Large intestine (tissue), 3 donors: ENCODE data around the gene MAML2. TPM values are rescaled to one million over a fixed set of nuclear protein-coding genes. Genes with fewer than 3 reads are reported as not detected.

Experiments used
- DNase-seq, 2 donors: peaks; one replicate each; pipeline versions ENCODE4 v3.0.0 to v3.0.0-alpha.2; 2013
- H3K27ac ChIP-seq: one replicate; pipeline ENCODE4 v1.5.1; 2013; ENCODE audit warnings: low read length
- H3K27me3 ChIP-seq: 2 replicates; pipeline ENCODE4 v1.6.1; 2013; ENCODE audit warnings: low read length; ENCODE audit not compliant: control insufficient read depth, insufficient read depth
- H3K36me3 ChIP-seq: 2 replicates; pipeline ENCODE4 v1.6.1; 2013; ENCODE audit warnings: low read length; ENCODE audit not compliant: control insufficient read depth, insufficient read depth
- H3K4me1 ChIP-seq: one replicate; pipeline ENCODE4 v1.6.1; 2013; ENCODE audit warnings: low read length; ENCODE audit not compliant: control insufficient read depth, insufficient read depth
- H3K4me3 ChIP-seq: one replicate; pipeline ENCODE4 v1.5.1; 2013; ENCODE audit warnings: low read length
- H3K9me3 ChIP-seq: one replicate; pipeline ENCODE4 v1.6.1; 2013; ENCODE audit warnings: mild to moderate bottlenecking, low read depth, low read length, moderate library complexity; ENCODE audit not compliant: control insufficient read depth
- WGBS: methylation state at CpG from one replicate; pipeline ENCODE4 v1.1.5; 2013; ENCODE audit warnings: low lambda C conversion rate; ENCODE audit not compliant: insufficient coverage; 5-methylcytosine and 5-hydroxymethylcytosine counted together
- polyA plus RNA-seq: library from polyadenylated mRNA; unstranded; fragments of 120-200 nt; gene quantifications from one replicate; pipeline ENCODE4 v1.2.1, GENCODE V29; 2013

Gene MAML2
- polyA plus RNA-seq, 1 donor: 11.2 TPM

GRCh38 chr11:96200243-96200642, 142.8 kb downstream of the MAML2 start:
- Histone ChIP-seq H3K27ac (no peak overlapping the region), H3K36me3 (no peaks in the 10 kb centered on the region), H3K4me1 (no peaks in the 10 kb centered on the region), H3K4me3 (no peak overlapping the region), H3K27me3 (no peaks in the 10 kb centered on the region), H3K9me3 (no peaks in the 10 kb centered on the region)
- no peak for DNase-seq

DNA sequence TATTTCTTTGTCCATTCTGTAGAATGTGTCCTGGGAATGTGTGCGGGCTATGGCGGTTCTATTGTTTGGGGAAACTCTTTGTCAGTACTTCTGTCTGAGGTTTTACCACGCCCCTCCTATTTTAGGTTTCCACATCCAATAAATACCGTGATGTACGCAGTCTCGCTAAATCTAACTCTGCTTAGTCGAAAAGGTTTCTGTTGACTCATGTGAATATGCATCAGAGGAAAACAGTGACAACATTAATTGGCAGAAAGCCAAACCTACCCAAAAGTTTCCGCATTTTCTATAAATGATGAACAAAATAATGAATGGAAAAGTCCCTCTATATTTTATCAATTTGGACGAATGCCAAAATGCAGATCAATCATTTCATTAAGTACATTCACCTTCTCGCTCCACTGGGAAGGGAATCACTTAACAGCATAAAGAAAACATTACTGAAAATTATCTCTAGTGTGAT, 143.4 kb downstream of the MAML2 start:
- Histone ChIP-seq H3K9me3 (no peaks in the 10 kb centered on the region), H3K4me3 (no peak overlapping the region), H3K36me3 (no peaks in the 10 kb centered on the region), H3K27me3 (no peaks in the 10 kb centered on the region), H3K4me1 (no peaks in the 10 kb centered on the region), H3K27ac (no peak overlapping the region)
- DNase-seq: no peak
- 89% methylated on average over 7 of the region's 10 CpGs for WGBS

- Histone ChIP-seq H3K27ac (no peak overlapping the region), H3K27me3 (no peaks in the 10 kb centered on the region), H3K9me3 (no peaks in the 10 kb centered on the region), H3K4me3 (no peak overlapping the region), H3K4me1 (no peaks in the 10 kb centered on the region), H3K36me3 (no peaks in the 10 kb centered on the region)
- no peak for DNase-seq
- no CpG with 5 or more reads among the region's 4 CpGs for WGBS
Observed at GRCh38 chr11:96197801-96198701, 144.9 kb downstream of the MAML2 start.

DNA sequence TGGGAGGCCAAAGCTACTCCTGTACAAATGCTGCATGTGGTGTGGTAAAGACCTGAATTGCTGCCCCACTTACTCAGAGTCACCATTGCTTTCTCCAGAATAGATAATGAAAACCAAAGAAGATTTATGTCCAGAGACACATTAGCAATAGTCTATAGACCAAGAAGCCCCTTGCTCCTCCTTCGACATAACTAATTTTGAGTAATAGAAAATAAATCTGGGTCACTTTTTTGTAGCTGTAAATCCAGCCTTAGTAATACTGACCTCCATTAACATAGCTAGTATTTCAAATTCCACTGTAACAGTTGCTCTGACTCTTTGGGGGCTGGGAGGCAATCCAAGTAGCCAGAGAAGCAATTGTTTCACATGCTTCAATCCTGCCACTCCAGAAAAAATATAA, 145.9 kb downstream of the MAML2 start:
- DNase-seq: no peak
- no peak overlapping the region for H3K27ac ChIP-seq

DNA sequence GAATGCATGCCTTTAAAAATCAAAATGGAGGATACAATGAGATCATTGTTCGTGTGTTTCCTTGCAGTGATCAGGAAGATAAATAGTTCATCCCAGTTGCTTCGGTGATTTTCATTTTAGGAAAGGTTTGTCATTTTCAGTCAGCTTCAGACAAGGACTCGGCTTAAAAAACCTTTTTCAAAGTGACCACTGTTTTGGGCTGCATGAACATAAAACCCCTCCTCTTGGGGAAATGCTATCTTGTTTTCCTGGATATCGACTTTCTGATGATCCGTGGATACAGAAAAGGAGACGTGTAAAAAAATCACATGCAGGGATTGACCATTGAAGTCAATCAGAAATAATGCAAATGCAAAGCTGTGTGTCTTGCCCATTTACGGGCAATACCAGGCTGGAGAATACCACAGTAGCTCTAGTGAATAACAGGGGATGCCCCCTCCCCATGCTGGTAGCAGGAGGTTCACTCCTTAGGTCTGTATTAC, 146.8 kb downstream of the MAML2 start:
- H3K36me3 ChIP-seq: no peaks in the 10 kb centered on the region
- H3K27ac ChIP-seq: no peak overlapping the region
- no peak for DNase-seq
- H3K27me3 ChIP-seq: no peaks in the 10 kb centered on the region
- no peaks in the 10 kb centered on the region for H3K4me1 ChIP-seq
- H3K9me3 ChIP-seq: no peaks in the 10 kb centered on the region
- no peak overlapping the region for H3K4me3 ChIP-seq
- 66% methylated on average over 3 of the region's 7 CpGs for WGBS

More for the DNA sequence above, 145.9 kb downstream of the MAML2 start:
- WGBS: no CpG with 5 or more reads among the region's 1 CpG
- H3K4me1 ChIP-seq: no peaks in the 10 kb centered on the region
- H3K36me3 ChIP-seq: no peaks in the 10 kb centered on the region
- H3K9me3 ChIP-seq: no peaks in the 10 kb centered on the region
- H3K27me3 ChIP-seq: no peaks in the 10 kb centered on the region
- no peak overlapping the region for H3K4me3 ChIP-seq

DNA sequence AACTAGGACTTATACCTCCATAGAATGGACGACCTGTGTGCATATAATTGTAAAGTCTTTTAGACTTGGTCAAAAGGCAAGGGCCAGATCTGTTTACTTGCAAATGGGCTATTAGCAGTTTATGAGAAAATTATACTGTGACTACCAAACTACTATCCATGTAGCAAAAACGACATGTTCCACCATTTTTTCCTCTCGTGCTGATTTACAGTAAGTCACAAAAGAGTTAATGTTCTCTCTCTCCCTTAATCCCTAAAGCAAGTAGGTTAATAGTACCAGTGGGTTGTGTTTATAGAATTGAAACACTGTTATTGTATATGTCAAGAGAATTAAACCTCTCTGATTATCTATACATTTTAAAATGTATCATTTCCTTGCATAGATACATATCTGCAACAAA, 147.3 kb downstream of the MAML2 start:
- no peaks in the 10 kb centered on the region for H3K4me1 ChIP-seq
- no peaks in the 10 kb centered on the region for H3K27me3 ChIP-seq
- no peak overlapping the region for H3K27ac ChIP-seq
- no peak for DNase-seq
- WGBS: 80% methylated on average over 1 of the region's 3 CpGs
- no peaks in the 10 kb centered on the region for H3K36me3 ChIP-seq
- no peak overlapping the region for H3K4me3 ChIP-seq
- H3K9me3 ChIP-seq: no peaks in the 10 kb centered on the region

DNA sequence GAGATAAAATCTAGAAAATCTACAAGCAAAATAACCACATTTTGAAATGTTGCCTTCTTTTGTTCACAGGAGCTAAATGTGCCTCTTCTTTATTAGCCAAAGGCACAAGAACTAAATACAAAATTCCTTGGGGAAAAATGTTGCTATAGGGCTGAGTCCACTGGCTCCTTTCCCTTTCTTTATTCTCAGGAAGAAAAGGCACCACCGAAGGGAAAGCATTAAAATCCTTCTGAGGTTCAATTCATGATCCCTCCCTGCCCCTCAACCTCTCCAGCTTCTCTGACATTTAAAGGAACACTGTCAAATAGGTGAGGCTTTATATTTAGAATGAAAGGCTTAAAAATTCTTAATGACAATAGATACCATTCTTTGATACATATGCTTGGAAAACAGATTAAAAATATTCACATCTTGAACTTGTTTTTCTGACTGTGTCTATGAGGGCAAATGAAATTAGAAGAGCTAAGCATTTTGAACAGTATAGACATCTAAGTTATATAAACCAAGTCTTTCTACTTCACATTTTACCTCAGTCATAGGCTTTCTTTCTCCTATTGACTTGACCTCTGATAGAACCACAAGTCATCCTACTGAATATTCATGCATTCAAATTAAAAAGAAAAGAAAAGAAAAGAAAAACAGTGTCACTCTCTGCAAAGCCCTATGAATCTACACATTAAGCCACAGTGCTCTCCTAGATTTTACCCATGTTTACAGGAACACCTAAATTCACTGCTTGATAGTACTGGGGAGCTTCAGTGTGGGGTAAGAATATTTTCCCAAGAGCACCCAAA, 148.2 kb downstream of the MAML2 start:
- H3K4me3 ChIP-seq: no peak overlapping the region
- H3K4me1 ChIP-seq: no peaks in the 10 kb centered on the region
- no peaks in the 10 kb centered on the region for H3K9me3 ChIP-seq
- H3K27me3 ChIP-seq: no peaks in the 10 kb centered on the region
- no peak for DNase-seq
- no peaks in the 10 kb centered on the region for H3K36me3 ChIP-seq
- no CpG with 5 or more reads among the region's 1 CpG for WGBS
- H3K27ac ChIP-seq: no peak overlapping the region

GRCh38 chr11:96193745-96194443, 149.1 kb downstream of the MAML2 start:
- H3K27ac ChIP-seq: no peak overlapping the region
- no peak overlapping the region for H3K4me3 ChIP-seq
- 67% methylated on average over 2 of the region's 4 CpGs for WGBS
- DNase-seq: no peak
- no peaks in the 10 kb centered on the region for H3K9me3 ChIP-seq
- H3K36me3 ChIP-seq: no peaks in the 10 kb centered on the region
- no peaks in the 10 kb centered on the region for H3K27me3 ChIP-seq
- no peaks in the 10 kb centered on the region for H3K4me1 ChIP-seq

DNA sequence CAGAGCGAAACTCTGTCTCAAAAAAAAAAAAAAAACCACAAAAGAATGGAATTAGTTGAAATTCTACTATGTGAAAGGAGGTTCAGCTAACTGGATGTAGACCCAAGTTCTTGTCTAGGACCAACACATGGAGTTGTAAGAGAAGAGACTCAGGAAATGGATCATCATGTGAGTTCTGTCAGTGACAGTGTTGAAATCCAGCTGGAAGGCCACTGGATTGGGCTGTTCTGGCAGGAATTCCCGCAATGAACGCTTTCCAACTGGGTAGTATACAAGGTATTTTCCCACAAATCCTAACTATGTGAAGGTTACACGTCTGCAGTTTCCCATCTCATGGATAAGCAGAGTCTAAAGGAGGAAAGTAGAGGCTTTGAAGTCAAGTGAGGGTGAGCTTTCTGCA, 151.2 kb downstream of the MAML2 start:
- Histone ChIP-seq H3K4me1 (no peaks in the 10 kb centered on the region), H3K9me3 (no peaks in the 10 kb centered on the region), H3K4me3 (no peak overlapping the region), H3K36me3 (no peaks in the 10 kb centered on the region), H3K27ac (no peak overlapping the region), H3K27me3 (no peaks in the 10 kb centered on the region)
- no CpG with 5 or more reads among the region's 4 CpGs for WGBS
- no peak for DNase-seq

GRCh38 chr11:96189351-96189750, 153.6 kb downstream of the MAML2 start:
- H3K4me3 ChIP-seq: no peak overlapping the region
- H3K36me3 ChIP-seq: no peaks in the 10 kb centered on the region
- WGBS: 100% methylated on average over 1 of the region's 1 CpG
- no peak overlapping the region for H3K27ac ChIP-seq
- no peaks in the 10 kb centered on the region for H3K4me1 ChIP-seq
- no peaks in the 10 kb centered on the region for H3K27me3 ChIP-seq
- H3K9me3 ChIP-seq: no peaks in the 10 kb centered on the region
- DNase-seq: no peak
